DMS114 treated with DMSO at 0.1 percent for 48 hours (cell line): ENCODE measurements around the gene RHBDD1.

ENCODE experiments used
- DNase-seq: peaks from one replicate; lab custom pipeline; 2025; ENCODE audit not compliant: unreplicated experiment; lab: John Stamatoyannopoulos, UW

Gene RHBDD1

GRCh38 chr2:227022608-227023007 is 186.8 kb downstream of the RHBDD1 start:
- no peak for DNase-seq

- no peak for DNase-seq
These were observed 189.7 kb downstream of the RHBDD1 start for GRCh38 chr2:227025510-227025909.

GRCh38 chr2:227029426-227030105 is 193.7 kb downstream of the RHBDD1 start:
- no peak for DNase-seq

- DNase-seq, result no peak
These were observed 194.9 kb downstream of the RHBDD1 start for GRCh38 chr2:227030789-227031188.

- DNase-seq, result no peak
These were observed 195.5 kb downstream of the RHBDD1 start for GRCh38 chr2:227031379-227031778.

GRCh38 chr2:227033471-227034148 is 197.8 kb downstream of the RHBDD1 start:
- DNase-seq, result peak; percentile 14

GRCh38 chr2:227035711-227036367 is 200.0 kb downstream of the RHBDD1 start:
- no peak for DNase-seq

GRCh38 chr2:227036527-227036926 is 200.7 kb downstream of the RHBDD1 start:
- DNase-seq, result no peak

- no peak for DNase-seq
These were observed 202.8 kb downstream of the RHBDD1 start for GRCh38 chr2:227038550-227039189.

- no peak for DNase-seq
These were observed 208.1 kb downstream of the RHBDD1 start for GRCh38 chr2:227043981-227044380.
